Measurements from ENCODE around the gene GRID2. TPM values are rescaled to one million over a fixed set of nuclear protein-coding genes. Genes with fewer than 3 reads are reported as not detected.

GRID2 gene
- total RNA-seq, 6 experiments from 2014 or later: not detected

GRCh38 chr4:92529510-92529909 lies 225.7 kb downstream of the GRID2 start:
- H3K36me3 Mint-ChIP-seq (ENCODE audit: low read depth): no peaks in the 10 kb centered on the region; the same call in 1 of the 2 replicates
- no peak overlapping the region for H3K4me3 Mint-ChIP-seq
- H3K9me3 Mint-ChIP-seq: peaks cover 34% of the 10 kb centered on the region
- H3K27me3 Mint-ChIP-seq (ENCODE audit: insufficient read depth): no peaks in the 10 kb centered on the region; the same call in 1 of the 2 replicates
- no peaks in the 10 kb centered on the region for H3K4me1 Mint-ChIP-seq (ENCODE audit: low read depth)
- DNase-seq: no peak
- H3K27ac Mint-ChIP-seq: no peak overlapping the region
- TF ChIP-seq, protein P1, sequence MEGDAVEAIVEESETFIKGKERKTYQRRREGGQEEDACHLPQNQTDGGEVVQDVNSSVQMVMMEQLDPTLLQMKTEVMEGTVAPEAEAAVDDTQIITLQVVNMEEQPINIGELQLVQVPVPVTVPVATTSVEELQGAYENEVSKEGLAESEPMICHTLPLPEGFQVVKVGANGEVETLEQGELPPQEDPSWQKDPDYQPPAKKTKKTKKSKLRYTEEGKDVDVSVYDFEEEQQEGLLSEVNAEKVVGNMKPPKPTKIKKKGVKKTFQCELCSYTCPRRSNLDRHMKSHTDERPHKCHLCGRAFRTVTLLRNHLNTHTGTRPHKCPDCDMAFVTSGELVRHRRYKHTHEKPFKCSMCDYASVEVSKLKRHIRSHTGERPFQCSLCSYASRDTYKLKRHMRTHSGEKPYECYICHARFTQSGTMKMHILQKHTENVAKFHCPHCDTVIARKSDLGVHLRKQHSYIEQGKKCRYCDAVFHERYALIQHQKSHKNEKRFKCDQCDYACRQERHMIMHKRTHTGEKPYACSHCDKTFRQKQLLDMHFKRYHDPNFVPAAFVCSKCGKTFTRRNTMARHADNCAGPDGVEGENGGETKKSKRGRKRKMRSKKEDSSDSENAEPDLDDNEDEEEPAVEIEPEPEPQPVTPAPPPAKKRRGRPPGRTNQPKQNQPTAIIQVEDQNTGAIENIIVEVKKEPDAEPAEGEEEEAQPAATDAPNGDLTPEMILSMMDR (IDR thresholded peaks at IDR 0.05): no peak

GRCh38 chr4:92535599-92535998 lies 231.8 kb downstream of the GRID2 start:
- Mint-ChIP-seq H3K4me1 (ENCODE audit: low read depth) (no peaks in the 10 kb centered on the region), H3K27ac (no peak overlapping the region), H3K36me3 (ENCODE audit: low read depth) (no peaks in the 10 kb centered on the region; the same call in 1 of the 2 replicates), H3K27me3 (ENCODE audit: insufficient read depth) (no peaks in the 10 kb centered on the region), H3K9me3 (peaks cover 18% of the 10 kb centered on the region), H3K4me3 (no peak overlapping the region)
- no peak for DNase-seq
- TF ChIP-seq, protein P1 (IDR thresholded peaks at IDR 0.05): no peak

DNA sequence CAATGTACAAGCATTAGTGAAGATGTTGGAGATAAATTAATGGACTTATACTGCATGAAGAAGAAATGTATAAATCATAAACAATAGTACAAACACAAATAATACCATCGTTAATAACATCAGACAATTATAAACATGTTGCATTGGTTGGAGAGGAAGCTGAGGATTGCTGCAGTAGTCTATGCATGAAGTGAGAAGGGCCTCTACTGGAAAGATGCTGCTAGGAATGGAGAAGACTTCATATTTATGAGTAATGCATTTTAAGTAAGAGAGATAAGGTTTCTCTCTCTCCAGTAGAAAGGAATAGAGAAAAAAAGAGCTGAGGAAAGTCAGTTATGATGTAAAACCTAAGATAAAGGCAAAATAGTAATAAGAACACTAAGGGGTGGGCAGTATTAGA lies 247.8 kb downstream of the GRID2 start:
- no peak for DNase-seq
- no peaks in the 10 kb centered on the region for H3K36me3 Mint-ChIP-seq (ENCODE audit: low read depth)
- no peak overlapping the region for H3K4me3 Mint-ChIP-seq
- peaks cover 39% of the 10 kb centered on the region for H3K9me3 Mint-ChIP-seq
- no peak overlapping the region for H3K27ac Mint-ChIP-seq
- no peaks in the 10 kb centered on the region for H3K27me3 Mint-ChIP-seq (ENCODE audit: insufficient read depth)
- H3K4me1 Mint-ChIP-seq (ENCODE audit: low read depth): no peaks in the 10 kb centered on the region
- TF ChIP-seq, protein P1 (IDR thresholded peaks at IDR 0.05): no peak

DNA sequence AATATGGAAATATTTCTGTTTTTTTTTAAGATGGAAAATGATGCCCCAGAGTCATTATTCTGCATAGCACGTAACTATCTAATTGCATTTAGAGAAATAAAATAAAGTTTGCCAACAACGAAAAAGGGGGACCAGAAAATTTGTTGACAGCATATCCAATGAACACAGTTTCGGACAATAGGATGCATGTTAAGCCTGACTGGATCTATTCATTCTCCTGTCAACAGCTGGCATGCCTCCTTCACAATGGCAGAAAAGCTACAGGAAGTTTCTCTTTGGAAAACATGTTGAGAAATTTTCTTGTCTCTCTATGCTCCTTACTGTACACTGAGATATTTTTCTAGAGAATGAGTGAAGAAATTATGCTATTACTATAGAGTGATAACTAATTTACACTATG lies 262.5 kb downstream of the GRID2 start:
- TF ChIP-seq, protein P1 (IDR thresholded peaks at IDR 0.05): no peak
- peaks cover 45% of the 10 kb centered on the region for H3K9me3 Mint-ChIP-seq
- no peaks in the 10 kb centered on the region for H3K36me3 Mint-ChIP-seq (ENCODE audit: low read depth)
- H3K27me3 Mint-ChIP-seq (ENCODE audit: insufficient read depth): no peaks in the 10 kb centered on the region; the same call in 1 of the 2 replicates
- H3K4me1 Mint-ChIP-seq (ENCODE audit: low read depth): no peaks in the 10 kb centered on the region
- DNase-seq: no peak
- no peak overlapping the region for H3K4me3 Mint-ChIP-seq
- no peak overlapping the region for H3K27ac Mint-ChIP-seq

DNA sequence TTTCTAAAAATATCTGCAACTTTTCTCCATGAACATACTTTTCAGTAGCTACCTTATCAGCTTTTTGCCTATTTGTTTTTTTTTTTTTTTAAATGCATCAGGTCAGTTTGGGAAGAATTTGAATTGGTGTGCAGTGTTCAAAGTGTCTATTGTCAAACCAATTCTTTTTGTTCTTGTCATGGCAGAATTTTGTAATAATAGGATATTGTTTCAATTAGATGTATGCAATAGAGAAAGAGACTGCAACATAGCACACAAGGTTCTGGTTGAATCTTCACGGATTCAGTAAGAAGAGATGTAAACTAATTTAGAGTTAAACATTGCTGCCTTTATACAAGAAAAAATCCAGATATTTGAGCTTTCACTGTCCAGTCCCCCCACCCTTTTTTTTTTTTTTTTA lies 277.1 kb downstream of the GRID2 start:
- peaks cover 15% of the 10 kb centered on the region for H3K9me3 Mint-ChIP-seq
- no peak for DNase-seq
- no peak overlapping the region for H3K27ac Mint-ChIP-seq
- no peaks in the 10 kb centered on the region for H3K36me3 Mint-ChIP-seq (ENCODE audit: low read depth)
- H3K4me3 Mint-ChIP-seq: no peak overlapping the region
- no peaks in the 10 kb centered on the region for H3K27me3 Mint-ChIP-seq (ENCODE audit: insufficient read depth)
- TF ChIP-seq, protein P1 (IDR thresholded peaks at IDR 0.05): no peak
- H3K4me1 Mint-ChIP-seq (ENCODE audit: low read depth): no peaks in the 10 kb centered on the region

DNA sequence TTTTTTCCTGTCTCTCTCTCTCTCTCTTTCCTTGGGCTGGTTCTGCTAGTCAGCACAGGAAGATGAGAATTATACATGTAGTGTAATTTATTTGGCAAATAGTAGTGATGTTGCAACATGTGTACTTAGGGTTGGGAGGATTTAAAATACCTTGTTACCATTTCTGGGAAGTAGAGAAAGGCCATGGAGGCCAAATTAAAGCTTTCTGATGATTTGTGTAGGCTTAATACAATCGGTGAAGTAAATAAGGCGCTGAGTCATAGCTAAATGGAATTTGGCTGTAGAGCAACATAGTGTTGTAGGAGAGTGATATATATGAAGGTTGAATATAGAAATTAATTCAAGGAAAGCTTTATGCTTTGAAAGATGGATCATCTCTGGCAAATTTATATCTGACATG lies 295.3 kb downstream of the GRID2 start:
- Mint-ChIP-seq H3K27ac (no peak overlapping the region), H3K9me3 (peaks cover 43% of the 10 kb centered on the region), H3K36me3 (ENCODE audit: low read depth) (peaks cover 5% of the 10 kb centered on the region; the same call in 1 of the 2 replicates), H3K27me3 (ENCODE audit: insufficient read depth) (no peaks in the 10 kb centered on the region), H3K4me1 (ENCODE audit: low read depth) (no peaks in the 10 kb centered on the region), H3K4me3 (no peak overlapping the region)
- no peak for DNase-seq
- TF ChIP-seq, protein P1 (IDR thresholded peaks at IDR 0.05): no peak
